Measurements from ENCODE around the gene EML2. TPM values are rescaled to one million over a fixed set of nuclear protein-coding genes. Genes with fewer than 3 reads are reported as not detected.

Gene EML2
- total RNA-seq, 2 donors from 2014 or later, result 30.1 to 34.8 TPM

GRCh38 chr19:45597425-45598111 lies 41.6 kb downstream of the EML2 start:
- ATAC-seq (peak in 1 of 2 donors; percentile 49), DNase-seq (peak; percentile 54)
- intact Hi-C loops (cut with DNase I), result no loop called here

GRCh38 chr19:45595814-45596213 lies 43.4 kb downstream of the EML2 start:
- ATAC-seq (no peak), DNase-seq (peak; percentile 52)
- intact Hi-C loops (cut with DNase I), result no loop called here

- intact Hi-C loops (cut with DNase I), result no loop called here
- DNase-seq (no peak), ATAC-seq (no peak)
Observed at GRCh38 chr19:45593520-45593919, 45.7 kb downstream of the EML2 start.

- intact Hi-C loops (cut with DNase I), result no loop called here
- DNase-seq, result no peak
- peak in 1 of 2 donors; percentile 13 for ATAC-seq
Observed at GRCh38 chr19:45592366-45592765, 46.8 kb downstream of the EML2 start.

- ATAC-seq, result no peak
- DNase-seq, result no peak
- intact Hi-C loops (cut with DNase I), result no loop called here
Observed at GRCh38 chr19:45591638-45592005, 47.6 kb downstream of the EML2 start.

- DNase-seq, result peak; percentile 39
- intact Hi-C loops (cut with DNase I), result no loop called here
- peak in 1 of 2 donors; percentile 44 for ATAC-seq
Observed at GRCh38 chr19:45591004-45591637, 48.1 kb downstream of the EML2 start.

- ATAC-seq, result no peak
- intact Hi-C loops (cut with DNase I), result no loop called here
- DNase-seq, result no peak
Observed at GRCh38 chr19:45590300-45591003, 48.7 kb downstream of the EML2 start.

GRCh38 chr19:45589768-45590167 lies 49.4 kb downstream of the EML2 start:
- intact Hi-C loops (cut with DNase I), result no loop called here
- ATAC-seq (no peak), DNase-seq (no peak)

- intact Hi-C loops (cut with DNase I), result no loop called here
- no peak for ATAC-seq
- DNase-seq, result no peak
Observed at GRCh38 chr19:45587873-45588272, 51.3 kb downstream of the EML2 start.

- no peak for ATAC-seq
- intact Hi-C loops (cut with DNase I), result no loop called here
- DNase-seq, result no peak
Observed at GRCh38 chr19:45585158-45585577, 54.0 kb downstream of the EML2 start.

- intact Hi-C loops (cut with DNase I), result loop anchor here in 1 of 2 donors (5.0 kb wide), 1 partner anchor 67 kb away; no protein-coding TSS in a partner anchor
- ATAC-seq, result peak; percentile 97 to 98
- DNase-seq, result peak; percentile 100
Observed at GRCh38 chr19:45584332-45585157, 54.7 kb downstream of the EML2 start, which contains the start of gene OPA3. TSS of gene OPA3 (minus strand) at chr19:45584802. CDS start at chr19:45584764, 38 bp downstream.

- ATAC-seq (no peak), DNase-seq (no peak)
- intact Hi-C loops (cut with DNase I), result loop anchor here in 1 of 2 donors (5.0 kb wide), 1 partner anchor 64 kb away; no protein-coding TSS in a partner anchor
Observed at GRCh38 chr19:45581576-45581975, 57.6 kb downstream of the EML2 start.

GRCh38 chr19:45578861-45579260 lies 60.3 kb downstream of the EML2 start:
- no peak for ATAC-seq
- intact Hi-C loops (cut with DNase I), result no loop called here
- DNase-seq, result no peak

- peak; percentile 57 for DNase-seq
- intact Hi-C loops (cut with DNase I), result no loop called here
- ATAC-seq, result peak; percentile 69 to 95
Observed at GRCh38 chr19:45577111-45577905, 61.9 kb downstream of the EML2 start.

GRCh38 chr19:45576682-45577081 lies 62.5 kb downstream of the EML2 start:
- intact Hi-C loops (cut with DNase I), result no loop called here
- ATAC-seq, result no peak
- DNase-seq, result no peak

GRCh38 chr19:45575216-45575615 lies 64.0 kb downstream of the EML2 start:
- ATAC-seq (no peak), DNase-seq (no peak)
- intact Hi-C loops (cut with DNase I), result no loop called here

- DNase-seq, result no peak
- intact Hi-C loops (cut with DNase I), result no loop called here
- ATAC-seq, result peak; percentile 24 to 50
Observed at GRCh38 chr19:45574526-45574925, 64.7 kb downstream of the EML2 start.

GRCh38 chr19:45571457-45572220 lies 67.6 kb downstream of the EML2 start:
- intact Hi-C loops (cut with DNase I), result no loop called here

More at GRCh38 chr19:45571457-45572220, 67.6 kb downstream of the EML2 start:
- ATAC-seq (no peak), DNase-seq (no peak)

Measured in left cardiac atrium (tissue), 4 donors.